ENCODE measurements around the gene PRPF8.

DNA sequence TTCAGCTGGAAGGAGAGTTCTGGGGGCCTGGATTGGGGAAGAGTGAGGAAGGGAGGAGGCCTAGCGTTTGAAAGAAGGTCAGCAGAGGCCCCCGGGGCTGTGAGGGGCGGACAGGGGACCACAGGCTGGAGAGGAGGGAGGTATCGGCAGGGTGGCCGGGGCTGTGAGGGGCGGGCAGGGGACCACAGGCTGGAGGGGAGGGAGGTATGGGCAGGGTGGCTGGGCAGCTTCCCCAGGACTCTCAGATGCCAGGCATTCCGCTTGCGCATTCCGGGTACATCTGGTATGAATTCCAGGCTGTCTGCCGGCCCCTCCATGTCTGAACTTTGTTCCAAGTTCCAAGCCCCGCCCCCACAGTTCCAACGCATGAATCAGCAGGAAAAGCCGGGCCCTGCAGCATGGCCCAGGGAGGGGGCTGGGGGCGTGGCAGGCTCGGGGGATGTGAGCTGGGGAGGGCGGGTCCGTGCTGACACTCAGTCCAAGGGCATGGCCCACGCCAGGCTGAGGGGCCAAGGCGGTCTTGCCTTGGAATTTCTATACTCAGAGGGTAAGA lies 29.8 kb upstream of the PRPF8 start:
- TF ChIP-seq POLR2A (IDR thresholded peaks at IDR 0.05) = no peak
- TF ChIP-seq, protein P1, sequence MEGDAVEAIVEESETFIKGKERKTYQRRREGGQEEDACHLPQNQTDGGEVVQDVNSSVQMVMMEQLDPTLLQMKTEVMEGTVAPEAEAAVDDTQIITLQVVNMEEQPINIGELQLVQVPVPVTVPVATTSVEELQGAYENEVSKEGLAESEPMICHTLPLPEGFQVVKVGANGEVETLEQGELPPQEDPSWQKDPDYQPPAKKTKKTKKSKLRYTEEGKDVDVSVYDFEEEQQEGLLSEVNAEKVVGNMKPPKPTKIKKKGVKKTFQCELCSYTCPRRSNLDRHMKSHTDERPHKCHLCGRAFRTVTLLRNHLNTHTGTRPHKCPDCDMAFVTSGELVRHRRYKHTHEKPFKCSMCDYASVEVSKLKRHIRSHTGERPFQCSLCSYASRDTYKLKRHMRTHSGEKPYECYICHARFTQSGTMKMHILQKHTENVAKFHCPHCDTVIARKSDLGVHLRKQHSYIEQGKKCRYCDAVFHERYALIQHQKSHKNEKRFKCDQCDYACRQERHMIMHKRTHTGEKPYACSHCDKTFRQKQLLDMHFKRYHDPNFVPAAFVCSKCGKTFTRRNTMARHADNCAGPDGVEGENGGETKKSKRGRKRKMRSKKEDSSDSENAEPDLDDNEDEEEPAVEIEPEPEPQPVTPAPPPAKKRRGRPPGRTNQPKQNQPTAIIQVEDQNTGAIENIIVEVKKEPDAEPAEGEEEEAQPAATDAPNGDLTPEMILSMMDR (IDR thresholded peaks at IDR 0.05) = no peak
